ENCODE data around the gene SEMA5B.

DNA sequence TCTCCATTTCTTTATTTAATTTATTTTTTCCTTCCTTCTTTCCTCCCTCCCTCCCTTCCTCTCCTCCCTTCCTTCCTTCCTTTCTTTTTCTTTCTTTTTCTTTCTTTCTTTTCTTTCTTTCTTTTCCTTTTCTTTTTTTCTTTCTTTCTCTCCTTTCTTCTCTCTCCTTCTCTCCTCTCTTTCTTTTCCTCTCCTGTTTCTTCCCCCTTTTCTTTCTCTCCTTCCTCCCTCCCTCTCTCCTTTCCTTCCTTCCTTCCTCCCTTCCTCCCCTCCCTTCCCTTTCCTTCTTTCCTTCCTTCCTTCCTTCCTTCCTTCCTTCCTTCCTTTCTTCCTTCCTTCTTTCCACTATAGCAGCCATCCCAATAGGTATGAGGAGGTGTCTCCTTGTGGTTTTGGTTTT lies 32.5 kb upstream of the SEMA5B start:
- TF ChIP-seq, protein P1, sequence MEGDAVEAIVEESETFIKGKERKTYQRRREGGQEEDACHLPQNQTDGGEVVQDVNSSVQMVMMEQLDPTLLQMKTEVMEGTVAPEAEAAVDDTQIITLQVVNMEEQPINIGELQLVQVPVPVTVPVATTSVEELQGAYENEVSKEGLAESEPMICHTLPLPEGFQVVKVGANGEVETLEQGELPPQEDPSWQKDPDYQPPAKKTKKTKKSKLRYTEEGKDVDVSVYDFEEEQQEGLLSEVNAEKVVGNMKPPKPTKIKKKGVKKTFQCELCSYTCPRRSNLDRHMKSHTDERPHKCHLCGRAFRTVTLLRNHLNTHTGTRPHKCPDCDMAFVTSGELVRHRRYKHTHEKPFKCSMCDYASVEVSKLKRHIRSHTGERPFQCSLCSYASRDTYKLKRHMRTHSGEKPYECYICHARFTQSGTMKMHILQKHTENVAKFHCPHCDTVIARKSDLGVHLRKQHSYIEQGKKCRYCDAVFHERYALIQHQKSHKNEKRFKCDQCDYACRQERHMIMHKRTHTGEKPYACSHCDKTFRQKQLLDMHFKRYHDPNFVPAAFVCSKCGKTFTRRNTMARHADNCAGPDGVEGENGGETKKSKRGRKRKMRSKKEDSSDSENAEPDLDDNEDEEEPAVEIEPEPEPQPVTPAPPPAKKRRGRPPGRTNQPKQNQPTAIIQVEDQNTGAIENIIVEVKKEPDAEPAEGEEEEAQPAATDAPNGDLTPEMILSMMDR (IDR thresholded peaks at IDR 0.05; ENCODE audit: extremely low read depth in 1 of 2, insufficient read depth in 1 of 2, low read depth in 1 of 2, low read length in 2 of 2) = no peak
- TF ChIP-seq MYC (IDR thresholded peaks at IDR 0.05; ENCODE audit: low read depth, low read length) (no peak), POLR2AphosphoS5 (IDR thresholded peaks at IDR 0.05; ENCODE audit: insufficient read depth, low read depth, low read length) (no peak), EZH2 (IDR thresholded peaks at IDR 0.05; ENCODE audit: borderline replicate concordance, low read depth, low read length, severe bottlenecking) (no peak), POLR2A (IDR thresholded peaks at IDR 0.05; ENCODE audit: low read depth, low read length) (no peak), JUN (IDR thresholded peaks at IDR 0.05; ENCODE audit: borderline replicate concordance, insufficient read depth, insufficient read length, low read depth) (no peak), FOS (IDR thresholded peaks at IDR 0.05; ENCODE audit: borderline replicate concordance, insufficient read depth, low read length) (no peak)
- TF ChIP-seq, protein P2, sequence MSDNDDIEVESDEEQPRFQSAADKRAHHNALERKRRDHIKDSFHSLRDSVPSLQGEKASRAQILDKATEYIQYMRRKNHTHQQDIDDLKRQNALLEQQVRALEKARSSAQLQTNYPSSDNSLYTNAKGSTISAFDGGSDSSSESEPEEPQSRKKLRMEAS (IDR thresholded peaks at IDR 0.05; ENCODE audit: insufficient read depth, insufficient read length) = no peak

Measured in endothelial cell of umbilical vein (primary cell).